GM21390 (cell line): Measurements from ENCODE around the gene DLAT.
A peak's percentile ranks its signal among the peaks of the same experiment; 100 is the strongest.
"Not testable (repeated sequence)": the region's sequence is repeated elsewhere in the genome, so short reads cannot be mapped to it uniquely, and the experiment has no call there.

ENCODE experiments used
- ATAC-seq: cut with Tn5 transposase; IDR thresholded peaks from one replicate; pipeline ENCODE4 v1.9.1; 2021; ENCODE audit not compliant: unreplicated experiment

The DLAT gene

DNA sequence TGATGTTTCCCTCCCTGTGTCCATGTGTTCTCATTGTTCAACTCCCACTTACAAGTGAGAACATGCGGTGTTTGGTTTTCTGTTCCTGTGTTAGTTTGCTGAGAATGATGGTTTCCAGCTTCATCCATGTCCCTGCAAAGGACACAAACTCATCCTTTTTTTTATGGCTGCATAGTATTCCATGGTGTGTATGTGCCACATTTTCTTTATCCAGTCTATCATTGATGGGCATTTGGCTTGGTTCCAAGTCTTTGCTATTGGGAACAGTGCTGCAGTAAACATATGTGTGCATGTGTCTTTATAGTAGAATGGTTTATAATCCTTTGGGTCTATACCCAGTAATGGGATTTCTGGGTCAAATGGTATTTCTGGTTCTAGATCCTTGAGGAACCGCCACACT is 21.4 kb downstream of the DLAT start:
- ATAC-seq, result not testable (repeated sequence)

- ATAC-seq, result not testable (repeated sequence)
Measured at GRCh38 chr11:112048256-112048655, 23.0 kb downstream of the DLAT start.

GRCh38 chr11:112049777-112050176 is 24.6 kb downstream of the DLAT start:
- ATAC-seq, result no peak

- peak; percentile 86 for ATAC-seq
Measured at GRCh38 chr11:112050721-112051120, 25.5 kb downstream of the DLAT start.

GRCh38 chr11:112051768-112052167 is 26.6 kb downstream of the DLAT start:
- no peak for ATAC-seq

GRCh38 chr11:112057170-112057569 is 32.0 kb downstream of the DLAT start:
- ATAC-seq, result no peak

DNA sequence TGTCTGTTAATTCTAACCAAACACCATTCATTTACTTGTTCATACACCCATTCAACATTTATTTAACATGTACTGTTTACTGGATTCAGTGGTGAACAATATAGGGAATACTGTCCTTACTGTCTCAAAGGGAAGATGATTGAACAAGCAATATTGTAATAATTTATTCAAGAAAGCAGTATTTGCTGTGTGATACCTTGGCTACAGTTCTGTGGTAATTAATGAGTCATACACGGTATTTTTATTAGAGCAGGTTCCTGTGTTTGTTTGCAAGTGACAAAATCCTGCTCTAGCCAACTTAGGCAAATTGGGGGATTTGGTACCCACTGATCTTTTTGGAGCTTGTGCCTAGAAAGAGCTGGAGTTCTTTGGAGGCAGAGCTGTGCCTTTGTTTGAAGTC is 32.9 kb downstream of the DLAT start:
- no peak for ATAC-seq

- ATAC-seq, result no peak
Measured at GRCh38 chr11:112062923-112063322, 37.7 kb downstream of the DLAT start.

GRCh38 chr11:112073941-112074811 is 49.0 kb downstream of the DLAT start, which contains the start of the genes NKAPD1 and PIH1D2:
Gene NKAPD1, plus strand, starts transcription at chr11:112074299. Its CDS starts 1,276 bp downstream, at chr11:112075575.
Gene PIH1D2, minus strand, starts transcription at chr11:112074017. Its CDS starts 843 bp downstream, at chr11:112073174.
- ATAC-seq, result peak; percentile 85

DNA sequence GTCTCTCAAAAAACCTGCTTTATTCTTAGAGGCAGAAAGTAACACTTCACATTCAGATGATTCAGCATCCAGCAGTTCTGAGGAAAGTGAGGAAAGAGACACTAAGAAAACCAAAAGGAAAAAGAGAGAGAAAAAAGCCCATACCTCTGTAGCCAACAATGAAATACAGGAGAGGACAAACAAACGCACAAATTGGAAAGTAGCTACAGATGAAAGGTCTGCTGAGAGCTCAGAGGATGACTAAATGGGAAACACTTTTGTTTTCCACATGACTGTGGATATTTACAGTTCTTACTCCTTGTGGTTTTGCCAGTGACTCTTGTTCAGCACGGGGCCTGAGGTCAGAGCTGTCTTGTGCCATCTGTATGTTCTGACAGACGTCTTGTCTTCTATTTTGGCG is 57.5 kb downstream of the DLAT start:
- no peak for ATAC-seq

DNA sequence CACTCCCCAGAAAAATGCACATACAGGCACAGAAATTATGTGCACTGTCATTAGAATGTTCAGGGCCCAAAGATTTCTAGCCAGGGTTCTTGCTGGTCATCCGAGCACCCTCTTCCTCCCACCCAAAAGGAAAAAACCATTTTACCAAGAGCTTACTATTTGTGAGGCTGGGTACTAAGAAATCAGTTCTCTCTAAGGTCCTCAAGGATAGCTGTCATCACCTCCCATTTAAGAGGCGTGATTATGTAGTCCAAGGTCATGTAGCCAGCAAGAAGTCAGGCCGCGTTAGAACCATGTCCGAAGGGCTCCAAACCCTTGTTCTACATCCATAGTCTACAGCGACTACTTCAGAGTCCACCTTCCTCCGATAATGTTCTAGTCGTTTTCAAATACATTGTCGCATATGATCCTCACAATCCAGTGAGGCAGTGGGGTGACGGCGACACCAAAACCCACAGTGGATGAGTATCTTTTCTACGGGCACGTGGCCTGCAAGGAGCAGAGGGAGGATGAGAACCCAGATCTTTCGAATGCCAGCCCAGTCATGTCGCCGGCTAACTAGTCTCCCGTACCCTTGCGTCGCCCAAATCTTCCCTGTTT is 60.7 kb downstream of the DLAT start:
- ATAC-seq, result peak; percentile 25

- ATAC-seq, result peak; percentile 86
Measured at GRCh38 chr11:112086422-112087191, 61.4 kb downstream of the DLAT start, which contains the start of the genes SDHD and TIMM8B. Gene SDHD, plus strand, starts transcription at chr11:112086873. Its CDS starts 35 bp downstream, at chr11:112086908. Gene TIMM8B, minus strand, starts transcription at chr11:112086756. Its CDS starts 33 bp downstream, at chr11:112086723.

DNA sequence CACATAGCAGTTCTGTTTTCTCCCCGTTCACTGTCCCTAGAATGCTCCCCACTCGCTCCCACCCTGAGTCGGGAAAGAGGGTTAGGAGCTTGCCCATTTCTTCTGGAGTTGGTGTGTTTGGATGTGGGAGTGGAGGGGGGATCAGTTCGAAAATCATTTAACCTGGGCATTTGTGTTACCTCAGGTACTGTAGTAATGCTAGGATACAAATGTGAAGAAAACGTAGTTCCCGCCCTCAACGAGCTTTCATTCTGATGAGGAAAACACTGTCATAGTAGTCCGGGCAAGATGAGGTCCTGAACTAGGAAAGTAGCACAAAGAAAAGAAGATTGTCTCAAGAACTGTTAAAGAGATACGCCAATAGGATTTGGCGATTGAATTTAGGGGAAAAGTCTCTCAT is 62.0 kb downstream of the DLAT start:
- ATAC-seq, result no peak

GRCh38 chr11:112095302-112095701 is 70.1 kb downstream of the DLAT start:
- not testable (repeated sequence) for ATAC-seq

DNA sequence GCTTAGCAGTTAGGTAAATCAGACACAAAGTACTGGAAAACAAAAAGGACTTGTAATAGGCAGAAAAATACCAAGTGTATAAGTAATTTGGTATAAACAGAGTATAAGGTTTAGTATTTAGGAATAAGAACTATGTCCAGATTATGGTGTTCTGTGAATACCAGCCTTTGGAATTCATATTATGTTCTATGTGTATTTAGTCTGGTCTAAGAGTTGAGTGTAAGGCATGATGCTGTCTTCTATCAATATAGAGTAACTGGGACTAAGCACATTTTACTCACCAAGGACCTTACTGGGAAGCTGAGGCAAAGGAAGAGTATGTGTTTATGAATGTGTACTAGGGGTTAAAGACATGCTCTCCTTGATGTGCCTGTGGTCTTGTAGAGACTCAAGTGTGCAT is 71.0 kb downstream of the DLAT start:
- no peak for ATAC-seq

- no peak for ATAC-seq
Measured at GRCh38 chr11:112097734-112098528, 72.7 kb downstream of the DLAT start.

GRCh38 chr11:112100462-112100861 is 75.3 kb downstream of the DLAT start:
- no peak for ATAC-seq

DNA sequence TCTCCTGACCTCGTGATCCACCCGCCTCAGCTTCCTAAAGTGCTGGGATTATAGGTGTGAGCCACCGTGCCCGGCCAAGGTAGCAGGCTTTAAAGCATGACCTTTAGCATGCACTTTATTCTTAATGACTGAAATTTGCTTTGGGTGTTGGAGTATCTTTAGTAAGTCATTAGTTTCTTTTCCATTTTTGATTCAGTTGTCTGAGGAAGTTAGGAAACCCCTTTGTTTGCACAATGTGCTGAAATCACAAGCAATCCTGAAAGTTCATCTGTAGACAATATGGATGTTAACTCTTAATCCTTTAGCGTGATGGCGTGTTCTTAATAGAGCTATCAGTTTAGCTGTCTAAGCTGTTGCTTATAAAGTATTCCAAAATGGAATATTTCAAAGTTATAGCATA is 78.2 kb downstream of the DLAT start:
- no peak for ATAC-seq

DNA sequence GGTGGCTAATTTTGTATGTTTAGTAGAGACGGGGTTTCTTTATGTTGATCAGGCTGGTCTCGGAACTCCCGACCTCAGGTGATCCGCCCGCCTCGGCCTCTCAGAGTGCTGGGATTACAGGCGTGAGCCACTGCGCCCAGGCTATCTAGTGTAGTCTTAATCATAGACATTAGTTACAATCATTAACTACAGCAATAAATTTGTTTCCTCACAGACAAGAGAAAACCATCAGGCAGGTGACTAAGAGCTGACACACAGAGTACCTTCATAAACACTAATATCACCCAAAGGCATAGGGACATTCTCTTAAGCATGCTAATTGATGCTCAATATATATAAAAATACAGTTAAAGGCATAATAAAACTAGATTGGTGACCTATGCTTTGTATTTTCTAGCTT is 80.9 kb downstream of the DLAT start:
- no peak for ATAC-seq
